ENCODE measurements around the gene CLTA.

GRCh38 chr9:36217256-36217968 is 26.7 kb downstream of the CLTA start:
- TF ChIP-seq CTCF (conservative IDR thresholded peaks at IDR 0.05; ENCODE audit: low read length) (no peak), EZH2phosphoT487 (IDR thresholded peaks at IDR 0.05; ENCODE audit: borderline replicate concordance, low read depth, low read length) (no peak)
